Type B pancreatic cell (in vitro differentiated cells): Measurements from ENCODE around the gene TJP2. TPM values are rescaled to one million over a fixed set of nuclear protein-coding genes. Genes with fewer than 3 reads are reported as not detected.

Source experiments
- DNase-seq: peaks from one replicate; pipeline ENCODE4 v3.0.0; 2021; ENCODE audit warnings: mixed read lengths; ENCODE audit not compliant: unreplicated experiment; ENCODE audit errors: extremely low spot score
- H3K27ac Mint-ChIP-seq: 2 replicates; pipeline ENCODE4 v1.8.0; 2021; ENCODE audit warnings: mild to moderate bottlenecking, mixed read lengths
- H3K27me3 Mint-ChIP-seq: 2 replicates; pipeline ENCODE4 v1.8.0; 2021; ENCODE audit warnings: mixed read lengths
- H3K36me3 Mint-ChIP-seq: 2 replicates; pipeline ENCODE4 v1.8.0; 2021; ENCODE audit warnings: mixed read lengths
- H3K4me1 Mint-ChIP-seq: one replicate; pipeline ENCODE4 v1.8.0; 2021; ENCODE audit warnings: mixed read lengths; ENCODE audit not compliant: unreplicated experiment
- H3K4me3 Mint-ChIP-seq: 2 replicates; pipeline ENCODE4 v1.8.0; 2021; ENCODE audit warnings: mild to moderate bottlenecking, mixed read lengths
- H3K9me3 Mint-ChIP-seq: 2 replicates; pipeline ENCODE4 v1.8.0; 2021; ENCODE audit warnings: mixed read lengths
- total RNA-seq: library from RNA; stranded (reverse); gene quantifications from 2 replicates; pipeline ENCODE4 v1.2.1, GENCODE V29; 2021; ENCODE audit warnings: low replicate concordance
- TF ChIP-seq, protein P1 (sequence below): fragments of 200-600 bp; sonication (generic); conservative IDR thresholded peaks from 2 replicates; pipeline ENCODE4 v1.5.0; 2021; ENCODE audit warnings: antibody characterized with exemption, mild to moderate bottlenecking

Gene TJP2
- total RNA-seq, 1 donor from 2014 or later: 85.2 TPM

DNA sequence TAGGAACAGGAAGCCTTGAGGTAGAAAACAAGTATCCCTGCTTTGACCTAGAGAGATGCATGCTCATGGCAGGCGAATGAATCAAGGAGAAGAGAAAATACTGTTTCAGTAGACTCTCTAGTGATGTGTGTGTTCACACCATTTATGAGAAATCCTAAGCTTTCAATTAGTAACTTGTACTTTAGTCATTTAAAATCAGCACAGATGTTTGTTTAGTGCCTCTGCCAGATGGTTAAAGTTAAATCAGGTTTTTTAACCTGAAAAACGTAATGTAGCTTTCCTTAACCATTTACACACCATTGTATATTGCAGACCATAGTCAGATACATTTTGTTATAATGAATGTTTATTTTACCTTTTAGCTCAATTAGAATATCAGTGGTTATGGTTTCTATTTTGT is 5.0 kb downstream of the TJP2 start:
- H3K4me3 Mint-ChIP-seq: peak overlapping the region; percentile 24
- TF ChIP-seq, protein P1, sequence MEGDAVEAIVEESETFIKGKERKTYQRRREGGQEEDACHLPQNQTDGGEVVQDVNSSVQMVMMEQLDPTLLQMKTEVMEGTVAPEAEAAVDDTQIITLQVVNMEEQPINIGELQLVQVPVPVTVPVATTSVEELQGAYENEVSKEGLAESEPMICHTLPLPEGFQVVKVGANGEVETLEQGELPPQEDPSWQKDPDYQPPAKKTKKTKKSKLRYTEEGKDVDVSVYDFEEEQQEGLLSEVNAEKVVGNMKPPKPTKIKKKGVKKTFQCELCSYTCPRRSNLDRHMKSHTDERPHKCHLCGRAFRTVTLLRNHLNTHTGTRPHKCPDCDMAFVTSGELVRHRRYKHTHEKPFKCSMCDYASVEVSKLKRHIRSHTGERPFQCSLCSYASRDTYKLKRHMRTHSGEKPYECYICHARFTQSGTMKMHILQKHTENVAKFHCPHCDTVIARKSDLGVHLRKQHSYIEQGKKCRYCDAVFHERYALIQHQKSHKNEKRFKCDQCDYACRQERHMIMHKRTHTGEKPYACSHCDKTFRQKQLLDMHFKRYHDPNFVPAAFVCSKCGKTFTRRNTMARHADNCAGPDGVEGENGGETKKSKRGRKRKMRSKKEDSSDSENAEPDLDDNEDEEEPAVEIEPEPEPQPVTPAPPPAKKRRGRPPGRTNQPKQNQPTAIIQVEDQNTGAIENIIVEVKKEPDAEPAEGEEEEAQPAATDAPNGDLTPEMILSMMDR: no peak
- DNase-seq: no peak
- H3K4me1 Mint-ChIP-seq: peaks cover 51% of the 10 kb centered on the region
- no peaks in the 10 kb centered on the region for H3K9me3 Mint-ChIP-seq
- H3K27ac Mint-ChIP-seq: peak overlapping the region; percentile 89
- peaks cover 8% of the 10 kb centered on the region for H3K36me3 Mint-ChIP-seq
- peaks cover 22% of the 10 kb centered on the region for H3K27me3 Mint-ChIP-seq

DNA sequence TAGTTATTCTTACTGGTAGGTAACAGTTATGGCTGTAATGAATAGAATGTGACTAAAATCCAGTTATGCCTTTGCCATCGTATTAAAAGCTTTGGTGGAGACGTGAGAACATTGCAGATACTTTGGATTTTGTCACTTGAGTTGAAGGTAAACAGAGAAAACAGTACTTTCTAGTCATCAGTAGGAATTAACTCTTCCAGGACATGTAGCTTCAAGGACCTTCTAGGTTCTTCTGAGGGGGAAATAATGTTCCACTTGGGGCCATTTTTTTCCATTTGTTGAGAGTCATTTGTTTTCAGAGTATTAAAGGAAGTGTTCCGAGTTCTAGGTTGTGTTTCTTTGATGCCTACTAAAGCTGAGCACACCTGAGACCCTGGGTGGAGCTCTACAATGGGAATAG is 6.1 kb downstream of the TJP2 start:
- peaks cover 13% of the 10 kb centered on the region for H3K27me3 Mint-ChIP-seq
- H3K4me1 Mint-ChIP-seq: peaks cover 48% of the 10 kb centered on the region
- no peaks in the 10 kb centered on the region for H3K9me3 Mint-ChIP-seq
- H3K36me3 Mint-ChIP-seq: peaks cover 12% of the 10 kb centered on the region
- peak overlapping the region; percentile 89 for H3K27ac Mint-ChIP-seq
- TF ChIP-seq, protein P1: no peak
- no peak for DNase-seq
- H3K4me3 Mint-ChIP-seq: peak overlapping the region; percentile 15

DNA sequence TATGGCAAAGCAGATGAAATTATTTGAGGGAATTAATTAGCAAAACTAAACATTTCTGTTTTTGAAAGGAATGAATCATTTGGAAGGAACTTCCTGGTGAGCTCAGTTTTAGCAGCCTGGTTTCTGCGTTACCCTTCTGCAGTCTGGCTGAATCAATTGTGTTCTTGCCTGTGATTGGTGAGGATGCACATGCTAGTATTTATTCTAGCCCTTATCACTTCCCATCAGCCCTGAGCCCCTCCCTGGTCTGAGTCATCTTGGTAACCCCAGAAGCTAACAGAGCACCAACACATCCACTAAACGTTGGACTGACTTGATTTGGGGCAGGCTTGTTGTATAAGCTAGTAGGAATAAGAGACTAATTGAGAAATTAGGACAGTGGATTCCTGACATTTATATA is 6.6 kb downstream of the TJP2 start:
- no peaks in the 10 kb centered on the region for H3K9me3 Mint-ChIP-seq
- H3K27ac Mint-ChIP-seq: peak overlapping the region; percentile 89
- TF ChIP-seq, protein P1: no peak
- peaks cover 8% of the 10 kb centered on the region for H3K27me3 Mint-ChIP-seq
- peak overlapping the region; percentile 53 for H3K4me3 Mint-ChIP-seq
- peaks cover 12% of the 10 kb centered on the region for H3K36me3 Mint-ChIP-seq
- H3K4me1 Mint-ChIP-seq: peaks cover 43% of the 10 kb centered on the region
- DNase-seq: no peak

GRCh38 chr9:69181908-69182353 is 7.9 kb downstream of the TJP2 start:
- H3K4me1 Mint-ChIP-seq: peaks cover 45% of the 10 kb centered on the region
- TF ChIP-seq, protein P1: no peak
- peak overlapping the region; percentile 38 for H3K4me3 Mint-ChIP-seq
- H3K27ac Mint-ChIP-seq: peak overlapping the region; percentile 88
- peaks cover 15% of the 10 kb centered on the region for H3K36me3 Mint-ChIP-seq
- no peaks in the 10 kb centered on the region for H3K9me3 Mint-ChIP-seq
- H3K27me3 Mint-ChIP-seq: no peaks in the 10 kb centered on the region
- DNase-seq: no peak

DNA sequence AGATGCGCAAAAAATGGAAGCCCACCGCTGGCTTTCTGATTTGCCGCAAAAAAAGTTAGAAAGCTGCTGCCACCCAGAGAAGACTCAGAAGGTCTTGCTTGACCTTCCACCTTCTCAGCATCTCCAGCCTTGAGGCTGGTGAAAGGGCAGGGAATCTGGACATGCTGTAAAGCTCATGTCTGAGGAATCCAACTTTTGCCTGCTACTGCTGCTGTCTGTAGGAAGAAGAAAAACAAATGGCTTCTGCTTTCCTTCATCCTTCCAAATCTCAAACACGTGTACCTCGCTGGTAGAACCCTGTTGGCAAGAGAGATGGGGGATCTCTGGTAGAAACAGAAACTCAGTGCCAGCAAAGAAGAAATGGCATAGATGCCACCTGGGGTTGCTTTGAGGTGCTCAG is 10.2 kb downstream of the TJP2 start:
- DNase-seq: no peak
- H3K9me3 Mint-ChIP-seq: no peaks in the 10 kb centered on the region
- H3K27me3 Mint-ChIP-seq: no peaks in the 10 kb centered on the region
- H3K27ac Mint-ChIP-seq: peak overlapping the region; percentile 87
- H3K36me3 Mint-ChIP-seq: peaks cover 15% of the 10 kb centered on the region
- H3K4me1 Mint-ChIP-seq: peaks cover 52% of the 10 kb centered on the region
- peak overlapping the region; percentile 51 for H3K4me3 Mint-ChIP-seq
- TF ChIP-seq, protein P1: no peak
